ENCODE results near the gene ANKS6.

DNA sequence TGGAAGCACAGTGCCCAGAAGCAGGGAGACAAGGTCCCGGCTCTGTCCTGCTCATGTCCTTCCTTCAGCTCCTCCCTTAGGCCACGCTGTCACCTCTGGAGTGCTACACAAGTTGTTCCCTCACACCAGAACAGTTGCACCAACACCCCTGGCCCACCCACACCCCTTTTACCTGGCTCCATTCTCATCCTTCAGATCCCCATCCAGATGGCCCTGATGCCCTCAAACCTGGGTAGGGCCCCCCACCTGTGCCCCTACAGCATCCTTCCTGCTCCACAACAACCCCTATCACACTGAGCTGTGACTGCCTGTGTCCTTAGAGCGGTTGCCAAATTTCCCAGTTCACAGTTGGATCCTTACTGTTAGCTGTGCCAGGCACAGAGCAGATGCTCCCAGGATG is 29.2 kb downstream of the ANKS6 start:
- TF ChIP-seq, protein P1, sequence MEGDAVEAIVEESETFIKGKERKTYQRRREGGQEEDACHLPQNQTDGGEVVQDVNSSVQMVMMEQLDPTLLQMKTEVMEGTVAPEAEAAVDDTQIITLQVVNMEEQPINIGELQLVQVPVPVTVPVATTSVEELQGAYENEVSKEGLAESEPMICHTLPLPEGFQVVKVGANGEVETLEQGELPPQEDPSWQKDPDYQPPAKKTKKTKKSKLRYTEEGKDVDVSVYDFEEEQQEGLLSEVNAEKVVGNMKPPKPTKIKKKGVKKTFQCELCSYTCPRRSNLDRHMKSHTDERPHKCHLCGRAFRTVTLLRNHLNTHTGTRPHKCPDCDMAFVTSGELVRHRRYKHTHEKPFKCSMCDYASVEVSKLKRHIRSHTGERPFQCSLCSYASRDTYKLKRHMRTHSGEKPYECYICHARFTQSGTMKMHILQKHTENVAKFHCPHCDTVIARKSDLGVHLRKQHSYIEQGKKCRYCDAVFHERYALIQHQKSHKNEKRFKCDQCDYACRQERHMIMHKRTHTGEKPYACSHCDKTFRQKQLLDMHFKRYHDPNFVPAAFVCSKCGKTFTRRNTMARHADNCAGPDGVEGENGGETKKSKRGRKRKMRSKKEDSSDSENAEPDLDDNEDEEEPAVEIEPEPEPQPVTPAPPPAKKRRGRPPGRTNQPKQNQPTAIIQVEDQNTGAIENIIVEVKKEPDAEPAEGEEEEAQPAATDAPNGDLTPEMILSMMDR (IDR thresholded peaks at IDR 0.05) = no peak
- TF ChIP-seq POLR2A (IDR thresholded peaks at IDR 0.05) = no peak
- TF ChIP-seq EP300 (IDR thresholded peaks at IDR 0.05; ENCODE audit: low read depth) = no peak
- no peak for TF ChIP-seq POLR2AphosphoS5 (IDR thresholded peaks at IDR 0.05)

Data from transverse colon (tissue), 4 donors.